Measurements from ENCODE around the gene KCTD15. TPM values are rescaled to one million over a fixed set of nuclear protein-coding genes. Genes with fewer than 3 reads are reported as not detected.

The KCTD15 gene
- total and polyA plus RNA-seq, 8 donors, result 21.8 to 78.1 (median 57.2) TPM

- Histone ChIP-seq H3K27ac (no peak overlapping the region), H3K4me1 (peaks cover 3% of the 10 kb centered on the region in 2 donors), H3K4me3 (no peak overlapping the region), H3K36me3 (no peaks in the 10 kb centered on the region), H3K27me3 (peaks cover 9 to 54% of the 10 kb centered on the region in 2 donors), H3K9me3 (no peaks in the 10 kb centered on the region)
- ATAC-seq (no peak), DNase-seq (no peak)
- intact Hi-C loops (cut with DNase I), result no loop called here
- TF ChIP-seq CTCF (IDR thresholded peaks at IDR 0.05), result no peak
Observed at GRCh38 chr19:33781415-33781935, 15.2 kb upstream of the KCTD15 start.

- intact Hi-C loops (cut with DNase I), result no loop called here
- peaks cover 9 to 56% of the 10 kb centered on the region in 2 donors for H3K27me3 ChIP-seq
- peaks cover 3% of the 10 kb centered on the region in 2 donors for H3K4me1 ChIP-seq
- ATAC-seq, result no peak
- no peaks in the 10 kb centered on the region for H3K36me3 ChIP-seq
- no peak for DNase-seq
- H3K9me3 ChIP-seq, result no peaks in the 10 kb centered on the region
- no peak overlapping the region for H3K4me3 ChIP-seq
- no peak for TF ChIP-seq CTCF (IDR thresholded peaks at IDR 0.05)
- H3K27ac ChIP-seq, result no peak overlapping the region
Observed at GRCh38 chr19:33781996-33782395, 14.7 kb upstream of the KCTD15 start.

GRCh38 chr19:33784432-33784831, 12.2 kb upstream of the KCTD15 start:
- TF ChIP-seq CTCF (IDR thresholded peaks at IDR 0.05), result no peak
- H3K36me3 ChIP-seq, result no peaks in the 10 kb centered on the region
- intact Hi-C loops (cut with DNase I), result no loop called here
- ATAC-seq, result no peak
- peaks cover 3 to 41% of the 10 kb centered on the region in 2 donors for H3K27me3 ChIP-seq
- no peak overlapping the region for H3K4me3 ChIP-seq
- no peak for DNase-seq
- H3K9me3 ChIP-seq, result no peaks in the 10 kb centered on the region
- H3K4me1 ChIP-seq, result no peaks in the 10 kb centered on the region
- no peak overlapping the region for H3K27ac ChIP-seq

- DNase-seq, result no peak
- Histone ChIP-seq H3K4me1 (no peaks in the 10 kb centered on the region), H3K36me3 (no peaks in the 10 kb centered on the region), H3K9me3 (no peaks in the 10 kb centered on the region), H3K27ac (no peak overlapping the region), H3K4me3 (no peak overlapping the region), H3K27me3 (peaks cover 0 to 40% of the 10 kb centered on the region in 2 donors)
- intact Hi-C loops (cut with DNase I), result no loop called here
- no peak for TF ChIP-seq CTCF (IDR thresholded peaks at IDR 0.05)
- ATAC-seq, result no peak
Observed at GRCh38 chr19:33785795-33786194, 10.9 kb upstream of the KCTD15 start.

GRCh38 chr19:33788676-33789075, 8.0 kb upstream of the KCTD15 start:
- DNase-seq (no peak), ATAC-seq (no peak)
- Histone ChIP-seq H3K4me3 (no peak overlapping the region), H3K27ac (no peak overlapping the region), H3K27me3 (peaks cover 0 to 58% of the 10 kb centered on the region in 2 donors), H3K36me3 (no peaks in the 10 kb centered on the region), H3K9me3 (no peaks in the 10 kb centered on the region), H3K4me1 (no peaks in the 10 kb centered on the region)
- no peak for TF ChIP-seq CTCF (IDR thresholded peaks at IDR 0.05)
- intact Hi-C loops (cut with DNase I), result no loop called here

Data from left lung (tissue), 10 donors.